ENCODE data around the gene TAS2R30. TPM values are rescaled to one million over a fixed set of nuclear protein-coding genes. Genes with fewer than 3 reads are reported as not detected.

TAS2R30 gene
- polyA plus RNA-seq, 4 donors, result 0.03 to 0.12 TPM; not detected in 2

DNA sequence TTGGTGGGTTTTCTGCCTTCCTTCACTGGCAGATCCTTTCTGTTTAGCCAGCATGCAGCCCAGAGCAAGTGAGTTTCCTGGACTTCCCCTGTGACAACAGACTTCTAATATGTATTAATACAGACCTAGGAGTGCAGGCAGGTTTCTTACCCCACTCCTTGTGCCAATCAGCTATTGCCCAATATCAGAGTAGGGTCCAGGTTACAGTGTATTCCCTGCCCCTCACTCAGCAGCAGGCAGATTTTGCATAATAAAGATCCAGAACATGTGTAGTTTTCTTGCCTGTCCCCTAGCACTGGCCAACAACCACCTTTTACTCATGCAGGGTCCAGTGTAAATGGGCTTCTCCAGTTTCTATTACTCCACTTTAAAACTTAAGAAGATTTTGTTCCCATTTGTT lies 31.9 kb upstream of the TAS2R30 start:
- no peak overlapping the region for H3K27ac ChIP-seq (ENCODE audit: low read depth in 1 of 3, low read length in 2 of 3)
- H3K27me3 ChIP-seq (ENCODE audit: control insufficient read depth in 3 of 3, insufficient read depth in 3 of 3, low read length in 3 of 3), result no peaks in the 10 kb centered on the region
- no peak overlapping the region for H3K4me3 ChIP-seq (ENCODE audit: low read depth in 1 of 3, low read length in 3 of 3)
- H3K4me1 ChIP-seq (ENCODE audit: control insufficient read depth in 3 of 3, insufficient read depth in 2 of 3, low read depth in 1 of 3, low read length in 2 of 3), result peaks cover 2 to 15% (median 10%) of the 10 kb centered on the region in 3 donors
- peaks cover 0 to 5% (median 4%) of the 10 kb centered on the region in 3 donors for H3K36me3 ChIP-seq (ENCODE audit: control insufficient read depth in 3 of 3, insufficient read depth in 2 of 3, low read depth in 1 of 3, low read length in 3 of 3)
- DNase-seq (no peak), FAIRE-seq (no peak)
- H3K9me3 ChIP-seq (ENCODE audit: control insufficient read depth in 2 of 2, insufficient read depth in 1 of 2, low read depth in 1 of 2, low read length in 1 of 2), result no peaks in the 10 kb centered on the region

DNA sequence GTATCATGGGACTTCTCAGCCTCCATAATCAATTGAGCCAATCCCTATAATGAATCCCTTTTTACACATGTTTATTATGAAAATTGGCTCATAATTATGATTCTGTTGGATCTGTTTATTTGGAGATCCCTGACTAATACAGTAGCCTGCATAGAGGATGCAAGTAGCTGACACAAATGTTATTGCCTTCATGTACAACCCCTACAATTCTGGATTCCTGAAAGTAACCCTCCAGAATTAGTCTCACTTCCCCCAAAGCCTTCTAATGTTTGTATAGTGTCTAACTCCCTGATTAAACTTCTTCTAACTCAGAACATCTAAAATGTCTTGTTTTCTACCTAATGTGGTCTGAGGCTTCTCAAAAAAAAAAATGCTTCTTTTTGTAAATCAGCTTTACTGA lies 29.9 kb upstream of the TAS2R30 start:
- no peak for DNase-seq

GRCh38 chr12:11162502-11162901 lies 28.1 kb upstream of the TAS2R30 start:
- 96 to 100% (median 98%) methylated on average over 1 of the region's 1 CpG for WGBS, 3 donors
- FAIRE-seq, result no peak

More for the DNA sequence above, 29.9 kb upstream of the TAS2R30 start:
- H3K4me3 ChIP-seq (ENCODE audit: low read depth in 1 of 3, low read length in 3 of 3), result no peak overlapping the region
- H3K4me1 ChIP-seq (ENCODE audit: control insufficient read depth in 3 of 3, insufficient read depth in 2 of 3, low read depth in 1 of 3, low read length in 2 of 3), result peaks cover 2 to 8% (median 6%) of the 10 kb centered on the region in 3 donors
- no peaks in the 10 kb centered on the region for H3K9me3 ChIP-seq (ENCODE audit: control insufficient read depth in 2 of 2, insufficient read depth in 1 of 2, low read depth in 1 of 2, low read length in 1 of 2)
- H3K27me3 ChIP-seq (ENCODE audit: control insufficient read depth in 3 of 3, insufficient read depth in 3 of 3, low read length in 3 of 3), result no peaks in the 10 kb centered on the region
- peaks cover 0 to 7% (median 5%) of the 10 kb centered on the region in 3 donors for H3K36me3 ChIP-seq (ENCODE audit: control insufficient read depth in 3 of 3, insufficient read depth in 2 of 3, low read depth in 1 of 3, low read length in 3 of 3)
- H3K27ac ChIP-seq (ENCODE audit: low read depth in 1 of 3, low read length in 2 of 3), result no peak overlapping the region
- no peak for FAIRE-seq

GRCh38 chr12:11158885-11159444 lies 24.5 kb upstream of the TAS2R30 start:
- no peak overlapping the region for H3K27ac ChIP-seq (ENCODE audit: low read depth in 1 of 3, low read length in 2 of 3)
- peaks cover 0 to 3% (median 2%) of the 10 kb centered on the region in 3 donors for H3K36me3 ChIP-seq (ENCODE audit: control insufficient read depth in 3 of 3, insufficient read depth in 2 of 3, low read depth in 1 of 3, low read length in 3 of 3)
- peaks cover 0 to 3% of the 10 kb centered on the region in 2 donors for H3K9me3 ChIP-seq (ENCODE audit: control insufficient read depth in 2 of 2, insufficient read depth in 1 of 2, low read depth in 1 of 2, low read length in 1 of 2)
- FAIRE-seq, result no peak
- H3K27me3 ChIP-seq (ENCODE audit: control insufficient read depth in 3 of 3, insufficient read depth in 3 of 3, low read length in 3 of 3), result no peaks in the 10 kb centered on the region
- H3K4me1 ChIP-seq (ENCODE audit: control insufficient read depth in 3 of 3, insufficient read depth in 2 of 3, low read depth in 1 of 3, low read length in 2 of 3), result no peaks in the 10 kb centered on the region
- WGBS, 3 donors, result 58 to 64% (median 58%) methylated on average over 5 of the region's 5 CpGs
- no peak overlapping the region for H3K4me3 ChIP-seq (ENCODE audit: low read depth in 1 of 3, low read length in 3 of 3)
- DNase-seq, result no peak

More at GRCh38 chr12:11162502-11162901, 28.1 kb upstream of the TAS2R30 start:
- no peaks in the 10 kb centered on the region for H3K9me3 ChIP-seq (ENCODE audit: control insufficient read depth in 2 of 2, insufficient read depth in 1 of 2, low read depth in 1 of 2, low read length in 1 of 2)
- H3K27ac ChIP-seq (ENCODE audit: low read depth in 1 of 3, low read length in 2 of 3), result no peak overlapping the region
- no peak overlapping the region for H3K4me3 ChIP-seq (ENCODE audit: low read depth in 1 of 3, low read length in 3 of 3)
- peak in 1 of 2 donors; percentile 9 for DNase-seq
- no peaks in the 10 kb centered on the region for H3K27me3 ChIP-seq (ENCODE audit: control insufficient read depth in 3 of 3, insufficient read depth in 3 of 3, low read length in 3 of 3)
- peaks cover 2 to 6% (median 5%) of the 10 kb centered on the region in 3 donors for H3K4me1 ChIP-seq (ENCODE audit: control insufficient read depth in 3 of 3, insufficient read depth in 2 of 3, low read depth in 1 of 3, low read length in 2 of 3)
- H3K36me3 ChIP-seq (ENCODE audit: control insufficient read depth in 3 of 3, insufficient read depth in 2 of 3, low read depth in 1 of 3, low read length in 3 of 3), result peaks cover 0 to 7% (median 5%) of the 10 kb centered on the region in 3 donors

DNA sequence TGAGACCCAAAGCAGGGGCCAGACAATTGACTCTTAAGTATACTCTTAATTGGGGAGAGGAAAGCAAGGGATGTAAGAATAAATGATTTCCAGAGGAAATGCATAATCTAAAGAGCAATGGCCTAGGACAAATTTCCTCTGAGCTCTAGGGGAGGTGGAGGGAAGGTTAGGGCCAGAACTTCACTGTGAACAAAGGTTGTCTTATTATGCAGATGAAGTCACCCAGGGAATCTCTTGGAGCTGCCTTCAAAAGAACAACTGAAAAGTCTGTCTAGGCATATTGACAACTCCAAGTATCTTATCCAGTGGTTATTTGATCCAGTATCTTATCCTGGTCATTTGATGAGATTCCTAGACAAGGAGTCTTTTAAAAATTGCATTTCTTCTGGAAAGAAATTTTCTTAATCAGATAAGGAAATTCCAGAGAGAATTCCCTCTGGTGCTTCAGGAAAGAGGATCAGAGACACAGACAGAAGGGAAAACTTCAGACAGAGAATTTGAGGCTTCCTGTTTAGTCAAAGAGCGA lies 20.0 kb upstream of the TAS2R30 start:
- no peaks in the 10 kb centered on the region for H3K27me3 ChIP-seq (ENCODE audit: control insufficient read depth in 3 of 3, insufficient read depth in 3 of 3, low read length in 3 of 3)
- FAIRE-seq (no peak), DNase-seq (no peak)
- peaks cover 0 to 4% (median 0%) of the 10 kb centered on the region in 3 donors for H3K36me3 ChIP-seq (ENCODE audit: control insufficient read depth in 3 of 3, insufficient read depth in 2 of 3, low read depth in 1 of 3, low read length in 3 of 3)
- no peak overlapping the region for H3K27ac ChIP-seq (ENCODE audit: low read depth in 1 of 3, low read length in 2 of 3)
- H3K9me3 ChIP-seq (ENCODE audit: control insufficient read depth in 2 of 2, insufficient read depth in 1 of 2, low read depth in 1 of 2, low read length in 1 of 2), result peaks cover 0 to 8% of the 10 kb centered on the region in 2 donors
- no peak overlapping the region for H3K4me3 ChIP-seq (ENCODE audit: low read depth in 1 of 3, low read length in 3 of 3)
- WGBS, 3 donors, result 96% methylated on average over 1 of the region's 1 CpG
- H3K4me1 ChIP-seq (ENCODE audit: control insufficient read depth in 3 of 3, insufficient read depth in 2 of 3, low read depth in 1 of 3, low read length in 2 of 3), result no peaks in the 10 kb centered on the region

DNA sequence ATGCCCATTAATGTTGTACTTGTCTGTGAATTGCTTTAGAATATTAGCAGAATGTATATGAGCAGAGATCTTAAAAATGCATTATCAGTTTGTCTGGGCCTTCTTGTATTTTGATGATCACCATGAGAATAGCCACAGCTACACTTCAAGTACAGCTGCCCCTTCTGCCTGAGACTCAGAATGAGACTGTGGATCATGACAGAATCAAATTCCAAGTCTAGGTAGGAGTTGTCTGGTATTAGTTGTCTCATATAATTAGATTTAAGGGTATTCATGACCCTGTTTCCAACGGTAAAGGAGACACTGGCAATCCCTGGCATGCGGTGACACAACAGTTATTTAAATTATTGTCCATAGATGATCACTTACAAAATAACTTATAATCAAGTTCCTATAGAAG lies 18.3 kb upstream of the TAS2R30 start:
- no peaks in the 10 kb centered on the region for H3K4me1 ChIP-seq (ENCODE audit: control insufficient read depth in 3 of 3, insufficient read depth in 2 of 3, low read depth in 1 of 3, low read length in 2 of 3)
- H3K36me3 ChIP-seq (ENCODE audit: control insufficient read depth in 3 of 3, insufficient read depth in 2 of 3, low read depth in 1 of 3, low read length in 3 of 3), result peaks cover 0 to 4% (median 0%) of the 10 kb centered on the region in 3 donors
- DNase-seq (no peak), FAIRE-seq (no peak)
- H3K4me3 ChIP-seq (ENCODE audit: low read depth in 1 of 3, low read length in 3 of 3), result no peak overlapping the region
- no peak overlapping the region for H3K27ac ChIP-seq (ENCODE audit: low read depth in 1 of 3, low read length in 2 of 3)
- peaks cover 0 to 8% of the 10 kb centered on the region in 2 donors for H3K9me3 ChIP-seq (ENCODE audit: control insufficient read depth in 2 of 2, insufficient read depth in 1 of 2, low read depth in 1 of 2, low read length in 1 of 2)
- H3K27me3 ChIP-seq (ENCODE audit: control insufficient read depth in 3 of 3, insufficient read depth in 3 of 3, low read length in 3 of 3), result no peaks in the 10 kb centered on the region
- WGBS, 3 donors, result 90 to 97% (median 95%) methylated on average over 2 of the region's 2 CpGs

GRCh38 chr12:11150832-11151231 lies 16.4 kb upstream of the TAS2R30 start:
- no peaks in the 10 kb centered on the region for H3K4me1 ChIP-seq (ENCODE audit: control insufficient read depth in 3 of 3, insufficient read depth in 2 of 3, low read depth in 1 of 3, low read length in 2 of 3)
- H3K4me3 ChIP-seq (ENCODE audit: low read depth in 1 of 3, low read length in 3 of 3), result no peak overlapping the region
- no peaks in the 10 kb centered on the region for H3K27me3 ChIP-seq (ENCODE audit: control insufficient read depth in 3 of 3, insufficient read depth in 3 of 3, low read length in 3 of 3)
- FAIRE-seq (no peak), DNase-seq (no peak)
- peaks cover 0 to 12% of the 10 kb centered on the region in 2 donors for H3K9me3 ChIP-seq (ENCODE audit: control insufficient read depth in 2 of 2, insufficient read depth in 1 of 2, low read depth in 1 of 2, low read length in 1 of 2)
- H3K36me3 ChIP-seq (ENCODE audit: control insufficient read depth in 3 of 3, insufficient read depth in 2 of 3, low read depth in 1 of 3, low read length in 3 of 3), result peaks cover 0 to 4% (median 0%) of the 10 kb centered on the region in 3 donors
- 52 to 59% (median 53%) methylated on average over 1 of the region's 1 CpG for WGBS, 3 donors
- H3K27ac ChIP-seq (ENCODE audit: low read depth in 1 of 3, low read length in 2 of 3), result no peak overlapping the region

DNA sequence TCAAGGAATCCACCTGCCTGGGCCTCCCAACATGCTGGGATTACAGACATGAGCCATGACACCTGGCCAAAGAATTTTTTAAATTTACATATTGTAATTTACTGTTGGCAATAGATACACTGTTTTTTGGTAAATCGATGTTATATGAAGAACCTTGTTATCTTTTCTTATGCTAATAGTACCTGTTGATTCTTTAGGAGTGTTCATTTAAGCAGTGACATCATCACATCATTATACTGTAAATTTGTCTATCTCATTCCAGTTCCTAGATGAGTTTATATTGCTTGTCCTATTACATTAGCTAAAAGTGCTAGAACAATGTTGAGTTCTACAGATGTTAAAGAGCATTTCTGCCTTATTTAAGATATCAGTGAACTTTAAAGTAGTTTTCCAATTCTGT lies 13.0 kb upstream of the TAS2R30 start:
- 95 to 100% (median 98%) methylated on average over 1 of the region's 1 CpG for WGBS, 3 donors
- no peak for FAIRE-seq

GRCh38 chr12:11144297-11144696 lies 9.9 kb upstream of the TAS2R30 start:
- no peak for FAIRE-seq
- H3K4me1 ChIP-seq (ENCODE audit: control insufficient read depth in 3 of 3, insufficient read depth in 2 of 3, low read depth in 1 of 3, low read length in 2 of 3), result no peaks in the 10 kb centered on the region
- H3K27ac ChIP-seq (ENCODE audit: low read depth in 1 of 3, low read length in 2 of 3), result no peak overlapping the region
- H3K4me3 ChIP-seq (ENCODE audit: low read depth in 1 of 3, low read length in 3 of 3), result no peak overlapping the region
- no peaks in the 10 kb centered on the region for H3K27me3 ChIP-seq (ENCODE audit: control insufficient read depth in 3 of 3, insufficient read depth in 3 of 3, low read length in 3 of 3)
- WGBS, 3 donors, result 83 to 95% (median 91%) methylated on average over 5 of the region's 5 CpGs
- no peak for DNase-seq
- H3K9me3 ChIP-seq (ENCODE audit: control insufficient read depth in 2 of 2, insufficient read depth in 1 of 2, low read depth in 1 of 2, low read length in 1 of 2), result peaks cover 0 to 21% of the 10 kb centered on the region in 2 donors
- peaks cover 0 to 9% (median 0%) of the 10 kb centered on the region in 3 donors for H3K36me3 ChIP-seq (ENCODE audit: control insufficient read depth in 3 of 3, insufficient read depth in 2 of 3, low read depth in 1 of 3, low read length in 3 of 3)

More for the DNA sequence above, 13.0 kb upstream of the TAS2R30 start:
- no peak for DNase-seq
- Histone ChIP-seq H3K27ac (ENCODE audit: low read depth in 1 of 3, low read length in 2 of 3) (no peak overlapping the region), H3K9me3 (ENCODE audit: control insufficient read depth in 2 of 2, insufficient read depth in 1 of 2, low read depth in 1 of 2, low read length in 1 of 2) (peaks cover 0 to 27% of the 10 kb centered on the region in 2 donors), H3K4me1 (ENCODE audit: control insufficient read depth in 3 of 3, insufficient read depth in 2 of 3, low read depth in 1 of 3, low read length in 2 of 3) (no peaks in the 10 kb centered on the region), H3K36me3 (ENCODE audit: control insufficient read depth in 3 of 3, insufficient read depth in 2 of 3, low read depth in 1 of 3, low read length in 3 of 3) (peaks cover 0 to 11% (median 0%) of the 10 kb centered on the region in 3 donors), H3K4me3 (ENCODE audit: low read depth in 1 of 3, low read length in 3 of 3) (no peak overlapping the region), H3K27me3 (ENCODE audit: control insufficient read depth in 3 of 3, insufficient read depth in 3 of 3, low read length in 3 of 3) (no peaks in the 10 kb centered on the region)
